Choroid plexus epithelial cell (primary cell): ENCODE results near the gene OLFML2A.
"Not testable (repeated sequence)": the region's sequence is repeated elsewhere in the genome, so short reads cannot be mapped to it uniquely, and the experiment has no call there.

Experiments used
- DNase-seq: peaks from one replicate; pipeline ENCODE4 v3.0.0-alpha.2; 2010; ENCODE audit warnings: low read depth
- H3K4me3 ChIP-seq: 2 replicates; pipeline ENCODE4 v1.5.1; 2011; ENCODE audit warnings: low read depth, mild to moderate bottlenecking, control low read depth, low read length, moderate library complexity
- CTCF ChIP-seq: conservative IDR thresholded peaks from 2 replicates; pipeline ENCODE4 v1.5.1; 2011; ENCODE audit warnings: low read depth, mild to moderate bottlenecking, control low read depth, inconsistent platforms, low read length, moderate library complexity

Gene OLFML2A

GRCh38 chr9:124829334-124829669, 52.4 kb downstream of the OLFML2A start:
- no peak for DNase-seq
- no peak overlapping the region for H3K4me3 ChIP-seq
- TF ChIP-seq CTCF: no peak

DNA sequence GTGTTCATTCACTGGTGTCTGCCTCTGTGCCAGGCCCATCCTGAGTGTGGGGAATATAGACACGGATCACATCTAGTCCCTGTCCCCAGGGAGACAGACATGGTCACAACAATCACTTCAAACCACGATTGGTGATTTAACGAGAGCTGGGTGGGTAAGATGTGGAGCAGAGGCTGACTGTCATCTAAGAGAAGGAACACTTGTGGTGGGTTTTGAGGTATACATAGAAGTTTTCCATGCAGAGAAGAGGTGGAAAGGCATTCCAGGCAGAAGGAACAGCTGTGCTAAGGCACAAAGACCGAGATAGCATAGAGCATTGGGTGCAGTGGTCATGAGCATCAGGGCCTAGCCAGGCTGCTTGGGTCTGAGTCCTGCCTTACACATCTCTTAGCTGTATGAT, 53.7 kb downstream of the OLFML2A start:
- no peak for TF ChIP-seq CTCF
- no peak for DNase-seq
- H3K4me3 ChIP-seq: no peak overlapping the region

GRCh38 chr9:124831642-124832364, 54.9 kb downstream of the OLFML2A start:
- H3K4me3 ChIP-seq: no peak overlapping the region
- no peak for DNase-seq
- TF ChIP-seq CTCF: no peak

GRCh38 chr9:124834591-124834990, 57.7 kb downstream of the OLFML2A start:
- TF ChIP-seq CTCF: no peak
- no peak overlapping the region for H3K4me3 ChIP-seq
- DNase-seq: peak; percentile 39

DNA sequence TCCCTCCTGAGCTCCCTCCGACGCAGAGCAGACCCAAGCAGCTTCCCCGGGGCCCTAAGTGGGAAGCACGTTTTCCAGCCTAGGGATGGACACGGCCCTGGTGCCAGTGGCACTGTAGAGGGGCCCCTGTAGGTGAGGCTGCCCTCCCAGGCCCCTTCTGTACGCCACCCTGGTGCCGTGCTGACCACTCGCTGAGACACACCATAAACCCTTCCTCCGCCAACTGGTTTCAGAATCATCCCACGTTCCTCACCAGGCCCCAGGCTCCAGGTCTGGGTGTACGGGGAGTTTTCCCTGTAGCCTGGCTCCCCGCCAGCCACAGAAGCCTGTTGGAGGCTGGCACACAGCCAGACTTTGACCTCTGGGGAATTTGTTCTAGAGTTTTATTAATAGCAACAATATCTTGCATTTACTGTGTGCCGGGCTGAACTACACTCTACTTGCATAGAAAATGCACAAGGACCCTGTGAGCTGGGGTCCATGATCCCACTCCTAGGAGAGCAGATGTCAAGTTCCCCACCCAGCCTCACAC, 58.2 kb downstream of the OLFML2A start:
- DNase-seq: peak; percentile 93
- TF ChIP-seq CTCF: no peak
- no peak overlapping the region for H3K4me3 ChIP-seq

- not testable (repeated sequence) for H3K4me3 ChIP-seq, DNase-seq
Observed at GRCh38 chr9:124838132-124838531, 61.2 kb downstream of the OLFML2A start.

DNA sequence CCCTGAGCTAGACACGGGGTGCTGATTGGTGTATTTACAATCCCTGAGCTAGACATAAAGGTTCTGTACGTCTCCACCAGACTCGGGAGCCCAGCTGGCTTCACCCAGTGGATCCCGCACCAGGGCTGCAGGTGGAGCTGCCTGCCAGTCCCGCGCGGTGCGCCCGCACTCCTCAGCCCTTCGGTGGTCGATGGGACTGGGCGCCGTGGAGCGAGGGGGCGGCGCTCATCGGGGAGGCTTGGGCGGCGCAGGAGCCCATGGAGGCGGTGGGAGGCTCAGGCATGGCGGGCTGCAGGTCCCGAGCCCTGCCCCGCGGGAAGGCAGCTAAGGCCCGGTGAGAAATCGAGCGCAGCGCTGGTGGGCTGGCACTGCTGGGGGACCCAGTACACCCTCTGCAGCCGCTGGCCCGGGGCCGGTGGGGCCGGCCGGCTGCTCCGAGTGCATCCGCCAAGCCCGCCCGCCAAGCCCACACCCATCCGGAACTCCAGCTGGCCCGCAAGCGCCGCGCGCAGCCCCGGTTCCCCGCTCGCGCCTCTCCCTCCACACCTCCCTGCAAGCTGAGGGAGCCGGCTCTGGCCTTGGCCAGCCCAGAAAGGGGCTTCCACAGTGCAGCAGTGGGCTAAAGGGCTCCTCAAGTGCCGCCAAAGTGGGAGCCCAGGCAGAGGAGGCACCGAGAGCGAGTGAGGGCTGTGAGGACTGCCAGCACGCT, 61.8 kb downstream of the OLFML2A start:
- DNase-seq, H3K4me3 ChIP-seq: not testable (repeated sequence)
